Duodenal mucosa (tissue), 2 donors: ENCODE results near the gene MTHFR.

Source experiments
- H3K27ac ChIP-seq: one replicate; pipeline ENCODE4 v1.7.0; 2013; ENCODE audit warnings: low read depth, low read length
- H3K27me3 ChIP-seq, 2 donors: one replicate each; pipeline ENCODE4 v1.7.0; 2013; ENCODE audit warnings: low read length in 2 of 2, control low read depth in 1 of 2; ENCODE audit not compliant: insufficient read depth in 2 of 2, control insufficient read depth in 1 of 2
- H3K36me3 ChIP-seq, 2 donors: one replicate each; pipeline ENCODE4 v1.7.0; 2013; ENCODE audit warnings: low read length in 2 of 2, control low read depth in 1 of 2; ENCODE audit not compliant: insufficient read depth in 2 of 2, control insufficient read depth in 1 of 2
- H3K4me1 ChIP-seq, 2 donors: one replicate each; pipeline ENCODE4 v1.7.0; 2013; ENCODE audit warnings: low read length in 2 of 2, control low read depth in 1 of 2; ENCODE audit not compliant: insufficient read depth in 2 of 2, control insufficient read depth in 1 of 2
- H3K4me3 ChIP-seq, 2 donors: one replicate each; pipeline ENCODE4 v1.7.0; 2013; ENCODE audit warnings: low read length in 2 of 2, low read depth in 1 of 2
- H3K9ac ChIP-seq, 2 donors: one replicate each; pipeline ENCODE4 v1.7.0; 2013; ENCODE audit warnings: low read length in 2 of 2, low read depth in 1 of 2
- H3K9me3 ChIP-seq, 2 donors: one replicate each; pipeline ENCODE4 v1.7.0; 2013; ENCODE audit warnings: low read length in 2 of 2, control low read depth in 1 of 2; ENCODE audit not compliant: control insufficient read depth in 1 of 2

The MTHFR gene

DNA sequence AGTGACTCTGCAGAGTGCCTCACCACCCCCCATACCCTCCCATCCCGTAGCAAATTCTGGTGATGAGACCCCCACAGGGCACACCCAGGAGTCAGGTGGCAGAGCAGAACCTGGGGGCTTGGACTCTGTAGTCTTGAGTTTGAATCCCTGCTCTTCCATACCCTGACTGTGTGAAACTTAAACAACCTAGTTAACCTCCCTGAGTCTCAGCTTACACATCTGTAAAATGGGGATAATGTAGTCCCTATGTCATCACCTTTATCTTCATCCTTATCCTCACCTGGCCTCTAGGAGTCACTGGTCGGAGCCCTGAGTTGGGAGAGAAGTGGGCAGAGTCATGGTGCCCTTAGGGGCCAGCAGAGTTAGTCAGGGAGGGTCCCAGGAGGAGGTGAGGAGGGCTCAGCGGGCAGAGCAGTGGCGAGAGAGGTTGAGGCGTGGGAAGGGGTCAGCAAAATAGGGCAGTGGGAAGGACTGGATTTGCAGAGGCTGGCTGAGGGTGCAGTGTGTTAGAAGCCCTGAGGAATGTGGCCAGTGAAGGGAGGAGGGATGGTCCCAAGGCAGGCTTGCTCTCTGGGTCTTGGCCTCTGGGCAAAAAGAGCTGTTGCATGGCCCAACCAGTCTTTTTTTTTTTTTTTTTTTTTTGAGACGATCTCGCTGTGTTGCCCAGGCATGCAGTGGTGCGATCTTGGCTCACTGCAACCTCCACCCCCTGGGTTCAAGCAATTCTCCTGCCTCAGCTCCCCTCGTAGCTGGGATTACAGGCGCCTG is 25.2 kb downstream of the MTHFR start:
- Histone ChIP-seq H3K27ac (no peak overlapping the region), H3K27me3 (no peaks in the 10 kb centered on the region), H3K36me3 (no peaks in the 10 kb centered on the region), H3K4me3 (no peak overlapping the region), H3K9ac (no peak overlapping the region), H3K9me3 (no peaks in the 10 kb centered on the region), H3K4me1 (peaks cover 9 to 27% of the 10 kb centered on the region in 2 donors)

GRCh38 chr1:11779715-11780379 is 25.9 kb downstream of the MTHFR start:
- Histone ChIP-seq H3K9ac (no peak overlapping the region), H3K4me3 (no peak overlapping the region), H3K27ac (no peak overlapping the region), H3K9me3 (no peaks in the 10 kb centered on the region), H3K4me1 (peaks cover 3 to 21% of the 10 kb centered on the region in 2 donors), H3K27me3 (no peaks in the 10 kb centered on the region), H3K36me3 (no peaks in the 10 kb centered on the region)

DNA sequence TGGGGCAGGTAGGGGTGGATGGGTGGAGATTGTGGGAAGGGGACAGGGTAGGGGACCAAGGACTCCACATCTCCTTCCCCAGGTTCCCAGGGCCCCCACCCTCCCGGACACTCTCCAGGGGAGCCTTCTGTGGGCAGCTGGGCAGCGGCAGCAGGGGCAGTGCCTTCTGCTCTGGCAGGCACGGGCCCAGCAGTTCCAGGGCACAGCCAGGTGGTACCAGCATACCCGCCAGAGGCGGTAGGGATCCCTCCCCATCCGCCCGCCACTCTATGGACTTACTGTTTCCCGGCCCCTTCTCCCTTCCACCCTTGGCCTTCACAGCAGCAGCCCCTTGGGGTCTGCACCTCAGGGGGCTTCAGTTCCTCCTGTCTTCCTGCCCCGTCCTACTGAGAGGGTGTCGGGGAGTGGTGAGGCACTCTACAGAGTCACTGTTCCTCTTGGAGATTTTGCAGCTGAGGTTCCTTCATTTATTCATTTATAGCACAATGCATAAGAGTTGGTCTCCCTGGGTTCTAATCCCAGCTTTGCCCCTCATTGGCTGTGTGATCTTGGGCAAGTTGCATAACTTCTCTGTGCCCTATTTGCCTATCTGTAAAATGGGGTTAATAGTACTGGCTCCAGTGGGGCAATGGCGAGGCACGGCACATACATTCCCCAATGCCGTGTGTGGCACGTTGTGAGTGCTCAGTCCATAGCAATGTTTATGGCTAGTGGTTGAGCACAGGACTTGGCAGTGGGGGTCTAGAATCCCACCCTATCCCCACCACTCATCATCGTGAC is 26.7 kb downstream of the MTHFR start:
- Histone ChIP-seq H3K27ac (no peak overlapping the region), H3K4me1 (peaks cover 0 to 15% of the 10 kb centered on the region in 2 donors), H3K4me3 (no peak overlapping the region), H3K9ac (no peak overlapping the region), H3K27me3 (no peaks in the 10 kb centered on the region), H3K9me3 (no peaks in the 10 kb centered on the region), H3K36me3 (no peaks in the 10 kb centered on the region)

DNA sequence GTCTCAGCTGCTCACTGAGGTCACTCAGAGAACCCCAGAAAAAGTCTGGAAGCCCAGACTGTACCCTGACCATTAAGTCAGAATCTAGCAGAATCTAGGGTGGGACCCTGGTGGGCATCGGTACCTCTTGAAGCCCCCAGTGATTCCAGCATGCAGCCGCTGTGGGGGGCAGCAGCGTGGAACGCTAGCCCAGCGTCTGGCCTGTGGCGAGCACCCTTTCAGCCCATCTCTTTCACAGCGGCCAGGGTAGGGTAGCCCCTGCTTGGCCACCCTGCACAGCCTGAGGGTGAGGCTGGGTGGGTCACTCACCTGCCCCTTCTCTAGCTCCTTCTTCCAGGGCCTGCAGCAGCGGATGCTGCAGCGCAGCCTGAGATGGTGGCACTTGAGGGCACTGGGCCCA is 27.4 kb downstream of the MTHFR start:
- H3K4me1 ChIP-seq = peaks cover 0 to 15% of the 10 kb centered on the region in 2 donors
- H3K9ac ChIP-seq = no peak overlapping the region
- no peak overlapping the region for H3K27ac ChIP-seq
- H3K36me3 ChIP-seq = no peaks in the 10 kb centered on the region
- no peaks in the 10 kb centered on the region for H3K27me3 ChIP-seq
- no peak overlapping the region for H3K4me3 ChIP-seq
- H3K9me3 ChIP-seq = no peaks in the 10 kb centered on the region

- Histone ChIP-seq H3K36me3 (no peaks in the 10 kb centered on the region), H3K9ac (no peak overlapping the region), H3K4me3 (no peak overlapping the region), H3K27me3 (no peaks in the 10 kb centered on the region), H3K4me1 (peaks cover 0 to 15% of the 10 kb centered on the region in 2 donors), H3K27ac (no peak overlapping the region), H3K9me3 (no peaks in the 10 kb centered on the region)
These were observed 28.0 kb downstream of the MTHFR start for GRCh38 chr1:11777658-11778322.

DNA sequence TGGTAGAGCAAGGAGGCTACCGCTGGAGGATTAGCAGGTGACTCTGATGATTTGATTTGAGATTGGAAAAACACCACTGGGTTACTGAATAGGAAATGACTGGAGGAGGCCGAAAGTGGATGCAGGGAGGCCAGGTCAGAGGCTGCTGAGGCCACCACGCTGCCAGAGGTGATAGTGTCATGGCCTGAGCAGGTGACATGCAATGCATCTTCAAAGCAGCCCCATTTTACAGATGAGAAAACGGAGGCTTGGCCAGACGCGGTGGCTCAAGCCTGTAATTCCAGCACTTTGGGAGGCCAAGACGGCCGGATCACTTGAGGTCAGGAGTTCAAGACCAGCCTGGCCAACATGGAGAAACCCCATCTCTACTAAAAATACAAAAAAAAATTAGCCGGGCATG is 31.0 kb downstream of the MTHFR start:
- Histone ChIP-seq H3K27ac (no peak overlapping the region), H3K4me1 (peaks cover 0 to 15% of the 10 kb centered on the region in 2 donors)

DNA sequence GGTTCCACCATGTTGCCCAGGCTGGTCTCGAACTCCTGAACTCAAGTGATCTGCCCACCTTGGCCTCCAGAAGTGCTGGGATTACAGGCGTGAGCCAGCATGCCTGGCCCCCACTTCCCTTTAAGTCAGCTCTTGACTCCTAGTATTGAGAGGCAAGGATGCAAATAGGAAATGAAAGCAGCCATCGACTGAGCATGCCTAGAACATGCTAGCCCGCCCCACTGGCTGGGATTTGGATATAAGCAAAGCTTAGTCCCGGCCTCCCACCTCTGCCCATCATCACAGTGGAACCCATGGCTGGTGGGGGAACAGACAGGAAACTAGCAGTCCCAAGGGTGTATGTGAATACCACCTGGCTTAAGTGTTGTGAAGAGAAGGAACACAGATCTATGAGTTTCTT is 33.3 kb downstream of the MTHFR start:
- Histone ChIP-seq H3K4me3 (no peak overlapping the region), H3K4me1 (peaks cover 0 to 4% of the 10 kb centered on the region in 2 donors), H3K27ac (no peak overlapping the region), H3K9ac (no peak overlapping the region), H3K36me3 (no peaks in the 10 kb centered on the region), H3K9me3 (no peaks in the 10 kb centered on the region), H3K27me3 (no peaks in the 10 kb centered on the region)

More for the DNA sequence above, 31.0 kb downstream of the MTHFR start:
- H3K9ac ChIP-seq = no peak overlapping the region
- no peaks in the 10 kb centered on the region for H3K27me3 ChIP-seq
- H3K9me3 ChIP-seq = no peaks in the 10 kb centered on the region
- H3K36me3 ChIP-seq = no peaks in the 10 kb centered on the region
- no peak overlapping the region for H3K4me3 ChIP-seq

DNA sequence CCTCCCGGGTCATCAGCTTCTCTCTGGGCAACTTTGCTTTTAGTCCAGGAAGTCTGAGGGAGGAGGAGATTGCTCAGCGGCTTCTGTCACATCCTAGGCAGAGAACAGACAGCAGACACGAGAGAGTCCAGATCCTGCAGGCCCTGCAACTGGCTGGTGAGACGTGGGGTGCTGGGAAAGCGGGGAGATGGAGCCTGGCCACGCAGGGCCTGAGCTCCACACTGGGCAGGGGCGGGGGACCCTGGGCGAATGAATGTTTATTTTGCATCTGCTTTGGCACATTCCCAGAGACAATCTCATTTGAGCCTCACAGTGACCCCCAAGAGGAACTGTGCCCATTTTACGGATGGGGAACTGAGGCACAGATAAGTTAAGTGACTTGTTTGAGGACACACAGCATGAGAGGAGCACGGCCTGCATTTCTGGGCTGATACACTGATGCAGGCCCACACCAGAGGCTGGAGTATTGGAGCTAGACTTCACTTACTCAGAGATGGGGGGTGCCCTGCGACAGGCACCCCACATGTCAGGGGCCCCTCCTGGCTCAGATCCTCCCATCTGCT is 34.2 kb downstream of the MTHFR start:
- peaks cover 0 to 4% of the 10 kb centered on the region in 2 donors for H3K4me1 ChIP-seq
- no peaks in the 10 kb centered on the region for H3K36me3 ChIP-seq
- H3K9ac ChIP-seq = no peak overlapping the region
- H3K4me3 ChIP-seq = no peak overlapping the region
- H3K9me3 ChIP-seq = no peaks in the 10 kb centered on the region
- no peaks in the 10 kb centered on the region for H3K27me3 ChIP-seq
- H3K27ac ChIP-seq = no peak overlapping the region

DNA sequence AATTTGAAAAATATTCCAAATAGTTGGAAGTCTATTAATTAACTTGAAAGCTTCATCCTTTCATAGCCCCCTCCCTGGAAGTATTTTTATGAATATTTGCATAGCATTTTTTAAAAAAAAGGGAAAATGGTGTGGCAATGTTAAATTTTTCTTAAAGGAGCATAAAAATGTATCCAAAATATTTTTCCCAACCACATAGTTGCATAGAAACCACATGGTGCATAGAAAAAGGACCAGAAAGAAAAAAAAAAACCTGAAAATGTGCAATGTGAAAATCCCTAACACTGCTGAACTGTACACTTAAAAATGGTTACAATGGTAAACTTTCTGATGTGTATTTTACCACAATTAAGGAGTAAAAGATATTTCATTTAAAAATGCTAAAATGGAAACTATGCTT is 35.8 kb downstream of the MTHFR start:
- Histone ChIP-seq H3K27me3 (no peaks in the 10 kb centered on the region), H3K4me1 (no peaks in the 10 kb centered on the region), H3K9ac (no peak overlapping the region), H3K9me3 (no peaks in the 10 kb centered on the region), H3K36me3 (no peaks in the 10 kb centered on the region), H3K27ac (no peak overlapping the region), H3K4me3 (no peak overlapping the region)
